OCI-LY7 (cell line): ENCODE results near the gene SPEM2. TPM values are rescaled to one million over a fixed set of nuclear protein-coding genes. Genes with fewer than 3 reads are reported as not detected.

Experiments
- BruUV-seq: library from RNA; stranded (reverse); fragments of 400-500 nt; replicated peaks from 2 replicates; lab custom pipeline; 2021; lab: Mats Ljungman, UMichigan
- CTCF ChIA-PET: fragments of 300-600 bp; sonication (Branson Sonifier 250); formaldehyde crosslinking; loops from one replicate; lab custom pipeline; 2022; ENCODE audit warnings: antibody characterized with exemption; ENCODE audit not compliant: unreplicated experiment; lab: Charles Lee
- POLR2A ChIA-PET: fragments of 300-600 bp; sonication (Branson Sonifier 250); formaldehyde crosslinking; loops from one replicate; lab custom pipeline; 2022; ENCODE audit warnings: antibody characterized with exemption; lab: Charles Lee
- DNase-seq: peaks from one replicate; pipeline ENCODE4 v3.0.0-alpha.2; 2015; ENCODE audit warnings: low spot score
- H2AFZ ChIP-seq: fragments of 200-600 bp; sonication (generic), shearing (Covaris generic); 2 replicates; pipeline ENCODE4 v1.6.1; 2014; ENCODE audit warnings: mild to moderate bottlenecking, antibody characterized with exemption, low read length, moderate library complexity
- H3K27ac ChIP-seq: fragments of 200-600 bp; sonication (generic); 2 replicates; pipeline ENCODE4 v1.5.1; 2014; ENCODE audit warnings: mixed run types, low read depth, mild to moderate bottlenecking, moderate library complexity, low read length, inconsistent platforms; ENCODE audit not compliant: poor library complexity, severe bottlenecking
- H3K36me3 ChIP-seq: fragments of 200-600 bp; sonication (generic); 2 replicates; pipeline ENCODE4 v1.6.1; 2014; ENCODE audit warnings: mild to moderate bottlenecking, antibody characterized with exemption, low read length, moderate library complexity, mixed read lengths; ENCODE audit not compliant: insufficient read depth
- H3K4me1 ChIP-seq: fragments of 200-600 bp; sonication (generic); 2 replicates; pipeline ENCODE4 v1.5.1; 2014; ENCODE audit warnings: mild to moderate bottlenecking, low read length; ENCODE audit not compliant: insufficient read depth, poor library complexity, severe bottlenecking
- H3K4me2 ChIP-seq: fragments of 200-600 bp; sonication (generic); 2 replicates; pipeline ENCODE4 v1.6.1; 2014; ENCODE audit warnings: mild to moderate bottlenecking, low read length
- H3K4me3 ChIP-seq: fragments of 200-600 bp; sonication (generic); 2 replicates; pipeline ENCODE4 v1.5.1; 2014; ENCODE audit warnings: mild to moderate bottlenecking, low read depth, low read length; ENCODE audit not compliant: poor library complexity, severe bottlenecking
- H3K79me2 ChIP-seq: fragments of 200-600 bp; sonication (generic); 2 replicates; pipeline ENCODE4 v1.6.1; 2016; ENCODE audit warnings: low read depth, mild to moderate bottlenecking, low read length, moderate library complexity, mixed read lengths; ENCODE audit not compliant: insufficient read depth
- H3K9me2 ChIP-seq: fragments of 200-600 bp; sonication (generic); 2 replicates; pipeline ENCODE4 v1.6.1; 2016; ENCODE audit warnings: mild to moderate bottlenecking, low read length, mixed read lengths; ENCODE audit not compliant: insufficient read depth
- H3K9me3 ChIP-seq: fragments of 200-600 bp; sonication (generic); 2 replicates; pipeline ENCODE4 v1.6.1; 2014; ENCODE audit warnings: mild to moderate bottlenecking, mixed run types, low read length, mixed read lengths
- H4K20me1 ChIP-seq: fragments of 200-600 bp; sonication (generic); 2 replicates; pipeline ENCODE4 v1.6.1; 2014; ENCODE audit warnings: mild to moderate bottlenecking, antibody characterized with exemption, low read length, moderate library complexity, mixed read lengths; ENCODE audit not compliant: insufficient read depth
- CTCF ChIP-seq: fragments of 200-600 bp; sonication (generic); conservative IDR thresholded peaks from 2 replicates; pipeline ENCODE4 v1.5.1; 2014; ENCODE audit warnings: mild to moderate bottlenecking, antibody characterized with exemption, low read length, moderate library complexity, mixed read lengths
- EZH2phosphoT487 ChIP-seq: fragments of 200-600 bp; sonication (generic); IDR thresholded peaks from 2 replicates; pipeline ENCODE4 v1.6.1; 2018; ENCODE audit warnings: low read depth, borderline replicate concordance, mild to moderate bottlenecking, mixed run types, antibody characterized with exemption, low read length, moderate library complexity, mixed read lengths
- intact Hi-C: fragments of 100-400 bp; cut with micrococcal nuclease; formaldehyde crosslinking; loops from one replicate; pipeline ENCODE4 v1.10.0; 2022; ENCODE audit not compliant: unreplicated experiment
- total RNA-seq, 2 experiments: library from RNA; depleted of rRNA in 1 of 2; stranded (reverse); fragments of >200 nt in 1 of 2; shearing (Covaris generic) in 1 of 2; gene quantifications; 2 replicates each; pipeline ENCODE4 v1.2.3, GENCODE V29; 2014 to 2022

SPEM2 gene
- total RNA-seq, 2 experiments from 2014 or later: not detected

GRCh38 chr17:7419819-7420610, 5.4 kb upstream of the SPEM2 start, which contains the start of gene SPEM1:
TSS of gene SPEM1 (plus strand) at chr17:7420324. CDS start at chr17:7420385, 61 bp downstream.
- no peaks in the 10 kb centered on the region for H3K9me2 ChIP-seq

GRCh38 chr17:7421186-7421585, 4.2 kb upstream of the SPEM2 start:
- intact Hi-C loops: no loop called here
- POLR2A ChIA-PET: no interaction called here
- BruUV-seq: no TSS peak

More at GRCh38 chr17:7419819-7420610, 5.4 kb upstream of the SPEM2 start, which contains the start of gene SPEM1:
- H3K79me2 ChIP-seq: no peaks in the 10 kb centered on the region
- BruUV-seq: no TSS peak
- no peak within 1 kb of the TSS for H3K27ac ChIP-seq
- TF ChIP-seq EZH2phosphoT487: no peak
- TF ChIP-seq CTCF: no peak
- no peak within 1 kb of the TSS for H2AFZ ChIP-seq
- no peak within 1 kb of the TSS for H3K4me3 ChIP-seq
- H3K4me2 ChIP-seq: no peak within 1 kb of the TSS
- ChIA-PET CTCF (no interaction called here), POLR2A (interaction anchor here (1.0 kb wide), 1 partner anchor 11 kb away, joined by 3 read pairs; no protein-coding TSS in a partner anchor)
- no peaks in the 10 kb centered on the region for H3K9me3 ChIP-seq
- no peak for DNase-seq
- no peaks in the 10 kb centered on the region for H3K36me3 ChIP-seq
- no peaks in the 10 kb centered on the region for H3K4me1 ChIP-seq
- no peaks in the 10 kb centered on the region for H4K20me1 ChIP-seq
- intact Hi-C loops: no loop called here

More at GRCh38 chr17:7421186-7421585, 4.2 kb upstream of the SPEM2 start:
- Histone ChIP-seq H3K9me2 (no peaks in the 10 kb centered on the region), H3K4me3 (no peak overlapping the region), H3K9me3 (no peaks in the 10 kb centered on the region), H3K36me3 (no peaks in the 10 kb centered on the region), H3K4me1 (no peaks in the 10 kb centered on the region), H3K79me2 (no peaks in the 10 kb centered on the region), H4K20me1 (no peaks in the 10 kb centered on the region), H3K4me2 (no peak overlapping the region), H3K27ac (no peak overlapping the region), H2AFZ (no peak overlapping the region)
- TF ChIP-seq EZH2phosphoT487 (no peak), CTCF (no peak)
- DNase-seq: no peak
- CTCF ChIA-PET: no interaction called here
